Parathyroid adenoma (tissue), 2 donors: ENCODE results near the gene P2RY1.

Experiments
- H2AFZ ChIP-seq: fragments of 300-600 bp; sonication (generic); one replicate; pipeline ENCODE4 v1.7.0; 2017; ENCODE audit warnings: antibody characterized with exemption, mild to moderate bottlenecking
- H3K27ac ChIP-seq: fragments of 300-600 bp; sonication (generic); one replicate; pipeline ENCODE4 v1.7.0; 2017
- H3K27me3 ChIP-seq: fragments of 300-600 bp; sonication (generic); one replicate; pipeline ENCODE4 v1.7.0; 2017; ENCODE audit warnings: low read length; ENCODE audit not compliant: control insufficient read depth, insufficient read depth
- H3K36me3 ChIP-seq: fragments of 300-600 bp; sonication (generic); one replicate; pipeline ENCODE4 v1.7.0; 2017; ENCODE audit warnings: low read length; ENCODE audit not compliant: control insufficient read depth, insufficient read depth
- H3K4me1 ChIP-seq: fragments of 300-600 bp; sonication (generic); one replicate; pipeline ENCODE4 v1.7.0; 2017; ENCODE audit warnings: control low read depth
- H3K4me2 ChIP-seq: fragments of 300-600 bp; sonication (generic); one replicate; pipeline ENCODE4 v1.7.0; 2017; ENCODE audit warnings: low read length
- H3K4me3 ChIP-seq: fragments of 300-600 bp; sonication (generic); one replicate; pipeline ENCODE4 v1.7.0; 2017; ENCODE audit warnings: low read depth, low read length
- H3K79me2 ChIP-seq: fragments of 300-600 bp; sonication (generic); one replicate; pipeline ENCODE4 v1.7.0; 2017; ENCODE audit warnings: control low read depth
- H3K9ac ChIP-seq: fragments of 300-600 bp; sonication (generic); one replicate; pipeline ENCODE4 v1.7.0; 2017; ENCODE audit warnings: mild to moderate bottlenecking
- H3K9me3 ChIP-seq: fragments of 300-600 bp; sonication (generic); one replicate; pipeline ENCODE4 v1.7.0; 2017; ENCODE audit warnings: low read length; ENCODE audit not compliant: control insufficient read depth
- CTCF ChIP-seq: fragments of 300-600 bp; sonication (generic); IDR thresholded peaks from one replicate; pipeline ENCODE4 v1.7.0; 2017; ENCODE audit warnings: antibody characterized with exemption, mild to moderate bottlenecking
- donor health status: primary hyperparathyroidism.

The P2RY1 gene

GRCh38 chr3:152797751-152798432 lies 37.0 kb upstream of the P2RY1 start:
- H3K36me3 ChIP-seq = no peaks in the 10 kb centered on the region
- H3K27me3 ChIP-seq = no peaks in the 10 kb centered on the region
- H3K4me1 ChIP-seq = no peaks in the 10 kb centered on the region
- H3K4me2 ChIP-seq = no peak overlapping the region
- H3K79me2 ChIP-seq = no peaks in the 10 kb centered on the region
- no peak overlapping the region for H3K9ac ChIP-seq
- no peak for TF ChIP-seq CTCF
- no peaks in the 10 kb centered on the region for H3K9me3 ChIP-seq
- no peak overlapping the region for H2AFZ ChIP-seq
- H3K4me3 ChIP-seq = no peak overlapping the region
- H3K27ac ChIP-seq = no peak overlapping the region

GRCh38 chr3:152811974-152812760 lies 22.8 kb upstream of the P2RY1 start:
- Histone ChIP-seq H3K79me2 (no peaks in the 10 kb centered on the region), H3K27ac (no peak overlapping the region), H3K4me2 (no peak overlapping the region), H3K36me3 (no peaks in the 10 kb centered on the region), H3K9ac (no peak overlapping the region), H3K4me3 (no peak overlapping the region), H3K9me3 (no peaks in the 10 kb centered on the region), H2AFZ (no peak overlapping the region), H3K27me3 (no peaks in the 10 kb centered on the region), H3K4me1 (no peaks in the 10 kb centered on the region)
- TF ChIP-seq CTCF = no peak

- Histone ChIP-seq H3K79me2 (no peaks in the 10 kb centered on the region), H3K27ac (no peak overlapping the region), H3K4me1 (no peaks in the 10 kb centered on the region), H3K36me3 (no peaks in the 10 kb centered on the region), H3K27me3 (no peaks in the 10 kb centered on the region), H3K4me3 (no peak overlapping the region), H3K9me3 (no peaks in the 10 kb centered on the region), H3K4me2 (no peak overlapping the region), H3K9ac (no peak overlapping the region), H2AFZ (no peak overlapping the region)
- no peak for TF ChIP-seq CTCF
Observed at GRCh38 chr3:152817400-152817799, 17.5 kb upstream of the P2RY1 start.

GRCh38 chr3:152818027-152818426 lies 16.9 kb upstream of the P2RY1 start:
- H3K36me3 ChIP-seq = no peaks in the 10 kb centered on the region
- no peak overlapping the region for H3K27ac ChIP-seq
- no peak overlapping the region for H3K9ac ChIP-seq
- TF ChIP-seq CTCF = no peak
- H3K9me3 ChIP-seq = no peaks in the 10 kb centered on the region
- no peaks in the 10 kb centered on the region for H3K79me2 ChIP-seq
- H3K27me3 ChIP-seq = no peaks in the 10 kb centered on the region
- H3K4me2 ChIP-seq = no peak overlapping the region
- no peak overlapping the region for H2AFZ ChIP-seq
- no peak overlapping the region for H3K4me3 ChIP-seq
- H3K4me1 ChIP-seq = no peaks in the 10 kb centered on the region
